Aorta (tissue), 5 donors: ENCODE measurements around the gene FGFR4. TPM values are rescaled to one million over a fixed set of nuclear protein-coding genes. Genes with fewer than 3 reads are reported as not detected.

ENCODE experiments used
- ATAC-seq: fragments of 200-7000 bp; cut with Tn5 transposase; one replicate; pipeline ENCODE4 v1.9.1; 2022; ENCODE audit warnings: moderate library complexity; ENCODE audit not compliant: low FRiP score
- DNase-seq, 2 donors: peaks; one replicate each; pipeline ENCODE4 v3.0.0-alpha.2; 2020
- H3K27ac ChIP-seq, 2 donors: one replicate each; pipeline ENCODE4 v1.5.1; 2013; ENCODE audit warnings: low read length in 2 of 2, mild to moderate bottlenecking in 2 of 2, moderate library complexity in 2 of 2, control low read depth in 1 of 2, inconsistent platforms in 1 of 2, low read depth in 1 of 2
- H3K27me3 ChIP-seq, 2 donors: one replicate each; pipeline ENCODE4 v1.6.1; 2013; ENCODE audit warnings: control low read depth in 1 of 2, low read length in 1 of 2, mild to moderate bottlenecking in 1 of 2, moderate library complexity in 1 of 2; ENCODE audit not compliant: insufficient read depth in 2 of 2, control insufficient read depth in 1 of 2
- H3K36me3 ChIP-seq, 2 donors: one replicate each; pipeline ENCODE4 v1.6.1; 2013; ENCODE audit warnings: control low read depth in 1 of 2, low read length in 1 of 2, mild to moderate bottlenecking in 1 of 2; ENCODE audit not compliant: insufficient read depth in 2 of 2, control insufficient read depth in 1 of 2
- H3K4me1 ChIP-seq, 2 donors: one replicate each; pipeline ENCODE4 v1.6.1; 2013; ENCODE audit warnings: low read length in 2 of 2, control low read depth in 1 of 2, mild to moderate bottlenecking in 1 of 2, moderate library complexity in 1 of 2; ENCODE audit not compliant: insufficient read depth in 2 of 2, control insufficient read depth in 1 of 2
- H3K4me3 ChIP-seq, 2 donors: one replicate each; pipeline ENCODE4 v1.5.1; 2013; ENCODE audit warnings: low read length in 2 of 2, control low read depth in 1 of 2, mild to moderate bottlenecking in 1 of 2
- H3K9me3 ChIP-seq: one replicate; pipeline ENCODE4 v1.6.1; 2013; ENCODE audit warnings: mild to moderate bottlenecking, low read length; ENCODE audit not compliant: control insufficient read depth
- WGBS, 2 donors: extraction: QIAGEN DNeasy Blood & Tissue Kit; methylation state at CpG; one replicate each; pipeline ENCODE4 v1.1.7; 2013; 5-methylcytosine and 5-hydroxymethylcytosine counted together
- intact Hi-C, 2 donors: fragments of 100-400 bp; cut with DNase I; formaldehyde crosslinking; loops; one replicate each; pipeline versions ENCODE4 v1.14.2 to v1.15.0; 2022
- polyA plus RNA-seq, 2 donors: library from polyadenylated mRNA; stranded (reverse); fragments of 200-250 nt; gene quantifications; one replicate each; pipeline ENCODE4 v1.2.3, GENCODE V29; 2013
- total RNA-seq, 2 donors: library from RNA; stranded (reverse); fragmentation: NEBNext Ultra II Directional; extraction: Animal tissue kit (Norgen Biotek cat#: 25700); gene quantifications; one replicate each; pipeline ENCODE4 v1.2.1, GENCODE V29; 2021
- donor health status: healthy with polysubstance abuse.
- donor health status: Bipolar disorder and iron deficiency.
- donor health status: DM: no; HTN: no; CAD: no.
- donor health status: DM: no; HTN: no; CAD: no.
- donor health status: DM: yes; HTN: yes; CAD: no.

Gene FGFR4
- total and polyA plus RNA-seq, 4 donors, result 0.18 to 0.57 (median 0.36) TPM

- 97 to 98% methylated on average over 30 of the region's 30 CpGs for WGBS, 2 donors
- Histone ChIP-seq H3K4me1 (no peaks in the 10 kb centered on the region), H3K27me3 (no peaks in the 10 kb centered on the region), H3K36me3 (no peaks in the 10 kb centered on the region), H3K9me3 (no peaks in the 10 kb centered on the region), H3K27ac (no peak overlapping the region), H3K4me3 (no peak overlapping the region)
- ATAC-seq (no peak), DNase-seq (peak; percentile 47 to 64)
- intact Hi-C loops, result loop anchor here in 1 of 2 donors (10.0 kb wide), 1 partner anchor 107 kb away; no protein-coding TSS in a partner anchor
Observed at GRCh38 chr5:177117441-177118045, 30.8 kb downstream of the FGFR4 start.

DNA sequence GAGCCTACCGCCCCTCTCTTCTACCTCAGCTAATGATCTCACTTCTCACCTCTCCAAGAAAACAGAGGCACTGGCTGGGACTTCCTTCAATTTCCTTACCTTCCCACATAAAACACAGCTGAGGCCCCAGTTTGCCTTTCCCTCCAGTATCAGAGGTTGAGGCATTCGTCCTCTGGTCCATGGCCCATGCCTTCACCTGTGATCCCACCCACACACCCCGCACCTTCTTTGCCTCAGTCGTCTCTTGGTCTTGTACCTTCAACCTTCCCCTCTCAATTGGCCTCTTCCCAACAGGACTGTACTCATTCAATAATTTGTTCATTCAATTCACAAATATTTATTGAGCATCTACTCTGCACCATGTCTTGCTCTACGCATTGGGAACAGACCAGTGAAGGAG lies 35.9 kb downstream of the FGFR4 start:
- intact Hi-C loops, result no loop called here
- Histone ChIP-seq H3K4me3 (no peak overlapping the region), H3K27ac (no peak overlapping the region), H3K27me3 (no peaks in the 10 kb centered on the region), H3K36me3 (no peaks in the 10 kb centered on the region), H3K9me3 (no peaks in the 10 kb centered on the region), H3K4me1 (no peaks in the 10 kb centered on the region)
- 94 to 99% methylated on average over 5 of the region's 5 CpGs for WGBS, 2 donors
- ATAC-seq (no peak), DNase-seq (no peak)

- Histone ChIP-seq H3K4me3 (no peak overlapping the region), H3K27me3 (no peaks in the 10 kb centered on the region), H3K9me3 (no peaks in the 10 kb centered on the region), H3K36me3 (no peaks in the 10 kb centered on the region), H3K27ac (no peak overlapping the region), H3K4me1 (no peaks in the 10 kb centered on the region)
- intact Hi-C loops, result no loop called here
- ATAC-seq, result no peak
- WGBS, 2 donors, result 87 to 90% methylated on average over 15 of the region's 15 CpGs
- DNase-seq, result peak; percentile 9 to 25
Observed at GRCh38 chr5:177123789-177124485, 37.2 kb downstream of the FGFR4 start.

DNA sequence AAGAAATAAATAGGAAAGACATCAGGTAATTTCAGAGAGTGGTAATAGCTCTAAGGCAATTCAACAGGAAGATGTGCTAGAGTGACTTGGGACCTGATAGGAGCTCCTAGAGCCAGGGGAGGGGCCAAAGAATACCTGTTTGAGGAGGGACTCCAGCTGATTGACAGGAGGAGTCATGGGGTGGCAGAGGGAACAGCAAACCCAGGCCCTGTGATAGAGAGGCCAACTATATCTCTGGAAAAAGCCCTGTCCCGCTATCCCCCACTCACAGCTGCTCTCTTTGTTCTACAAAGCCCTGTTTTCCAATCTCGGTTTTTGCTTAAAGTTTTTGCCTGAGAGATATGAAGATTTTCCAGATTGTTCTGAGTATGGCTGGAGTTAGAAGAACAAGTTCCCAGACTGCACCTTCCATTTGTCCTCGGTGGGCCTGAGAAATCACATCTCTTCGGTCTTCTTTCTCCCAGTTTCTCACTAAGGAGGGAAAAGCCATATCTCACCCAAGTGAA lies 37.8 kb downstream of the FGFR4 start:
- no peaks in the 10 kb centered on the region for H3K4me1 ChIP-seq
- no peaks in the 10 kb centered on the region for H3K36me3 ChIP-seq
- intact Hi-C loops, result no loop called here
- H3K27me3 ChIP-seq, result no peaks in the 10 kb centered on the region
- H3K27ac ChIP-seq, result no peak overlapping the region
- DNase-seq (peak; percentile 3 to 4), ATAC-seq (no peak)
- WGBS, 2 donors, result 74 to 80% methylated on average over 4 of the region's 4 CpGs
- H3K9me3 ChIP-seq, result no peaks in the 10 kb centered on the region
- no peak overlapping the region for H3K4me3 ChIP-seq

DNA sequence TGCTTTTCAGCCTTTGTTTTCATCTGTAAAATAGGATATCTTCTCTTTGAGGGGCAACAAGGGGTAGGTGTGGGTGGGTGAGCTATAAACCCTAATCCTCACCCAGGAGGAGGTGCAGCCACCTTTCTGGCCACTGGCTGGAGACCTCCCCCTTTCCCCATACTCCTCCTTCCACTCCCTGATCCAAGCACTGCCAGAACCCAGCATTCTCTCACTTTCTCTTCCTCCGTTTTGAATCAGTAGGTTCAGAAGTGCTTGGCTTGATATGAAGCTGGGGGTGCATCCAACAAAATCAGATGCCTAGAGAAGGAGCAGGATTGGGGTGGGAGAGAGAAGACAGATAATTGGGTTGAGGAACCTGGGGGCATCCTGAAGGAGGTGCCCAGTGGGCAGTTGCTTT lies 40.1 kb downstream of the FGFR4 start:
- intact Hi-C loops, result no loop called here
- WGBS, 2 donors, result 58 to 66% methylated on average over 1 of the region's 1 CpG

GRCh38 chr5:177128551-177128981 lies 41.9 kb downstream of the FGFR4 start:
- H3K9me3 ChIP-seq, result no peaks in the 10 kb centered on the region
- H3K4me3 ChIP-seq, result no peak overlapping the region
- no peaks in the 10 kb centered on the region for H3K27me3 ChIP-seq
- H3K27ac ChIP-seq, result no peak overlapping the region
- intact Hi-C loops, result no loop called here
- ATAC-seq (no peak), DNase-seq (peak; percentile 49 to 58)
- no peaks in the 10 kb centered on the region for H3K4me1 ChIP-seq
- WGBS, 2 donors, result 86 to 89% methylated on average over 4 of the region's 4 CpGs
- H3K36me3 ChIP-seq, result no peaks in the 10 kb centered on the region

More for the DNA sequence above, 40.1 kb downstream of the FGFR4 start:
- peak; percentile 11 to 13 for DNase-seq
- Histone ChIP-seq H3K4me1 (no peaks in the 10 kb centered on the region), H3K9me3 (no peaks in the 10 kb centered on the region), H3K27me3 (no peaks in the 10 kb centered on the region), H3K4me3 (no peak overlapping the region), H3K36me3 (no peaks in the 10 kb centered on the region), H3K27ac (no peak overlapping the region)
- no peak for ATAC-seq

DNA sequence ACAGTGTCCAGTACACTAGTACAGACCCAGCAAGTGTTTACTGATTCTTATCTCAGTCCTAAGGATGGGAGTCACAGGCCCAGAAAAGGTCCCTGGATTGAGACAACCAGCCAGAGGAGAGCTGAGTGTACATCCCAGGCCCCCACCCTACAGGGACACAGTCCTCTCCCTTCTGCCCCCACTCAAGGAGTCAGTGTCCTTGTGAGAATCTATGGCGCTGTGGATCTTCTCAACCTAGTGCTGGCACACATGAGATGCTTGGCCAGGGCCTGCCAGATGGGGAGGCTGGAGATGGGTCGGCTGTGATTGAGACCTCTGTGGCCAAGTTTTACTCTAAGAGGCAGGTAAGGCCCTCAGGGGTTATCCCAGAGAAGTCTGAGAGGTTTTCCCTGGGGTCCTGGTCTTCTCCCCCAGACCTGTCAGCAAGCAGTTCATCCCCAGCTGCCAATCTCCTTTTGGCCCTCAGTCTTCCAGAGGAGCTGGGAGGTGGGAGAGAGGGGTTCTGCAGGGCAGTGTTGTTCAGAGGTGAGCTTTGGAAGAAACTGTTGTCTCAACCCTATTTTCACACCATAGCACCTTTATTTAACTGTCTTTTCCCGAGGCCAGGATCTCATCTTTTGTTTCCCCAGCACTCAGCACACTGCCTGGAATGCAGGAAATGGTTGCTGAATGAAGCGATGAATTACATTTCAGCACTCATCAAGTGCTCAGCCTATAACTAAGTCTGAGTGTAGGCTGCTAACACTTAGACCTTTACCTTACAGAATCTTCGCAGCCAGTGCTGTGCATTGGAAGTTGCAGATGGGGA lies 43.7 kb downstream of the FGFR4 start:
- no peak overlapping the region for H3K4me3 ChIP-seq
- no peak overlapping the region for H3K27ac ChIP-seq
- DNase-seq (peak; percentile 27 to 29), ATAC-seq (no peak)
- intact Hi-C loops, result no loop called here
- peaks cover 0 to 3% of the 10 kb centered on the region in 2 donors for H3K36me3 ChIP-seq
- WGBS, 2 donors, result 81 to 85% methylated on average over 5 of the region's 5 CpGs
- H3K9me3 ChIP-seq, result no peaks in the 10 kb centered on the region
- H3K27me3 ChIP-seq, result no peaks in the 10 kb centered on the region
- peaks cover 0 to 7% of the 10 kb centered on the region in 2 donors for H3K4me1 ChIP-seq

GRCh38 chr5:177131019-177131320 lies 44.3 kb downstream of the FGFR4 start:
- 87 to 89% methylated on average over 2 of the region's 2 CpGs for WGBS, 2 donors
- Histone ChIP-seq H3K4me3 (no peak overlapping the region), H3K27ac (no peak overlapping the region), H3K9me3 (no peaks in the 10 kb centered on the region), H3K4me1 (peaks cover 0 to 7% of the 10 kb centered on the region in 2 donors), H3K27me3 (no peaks in the 10 kb centered on the region), H3K36me3 (peaks cover 0 to 4% of the 10 kb centered on the region in 2 donors)
- intact Hi-C loops, result no loop called here
- DNase-seq (peak; percentile 4 to 5), ATAC-seq (no peak)
